Transverse colon (tissue), 4 donors: Measurements from ENCODE around the gene MEIS2. TPM values are rescaled to one million over a fixed set of nuclear protein-coding genes. Genes with fewer than 3 reads are reported as not detected.
A peak's percentile ranks its signal among the peaks of the same experiment; 100 is the strongest.

ENCODE experiments used
- DNase-seq: peaks from one replicate; pipeline ENCODE4 v3.0.0-alpha.2; 2019
- H3K27ac ChIP-seq, 4 donors: fragments of 200-600 bp; sonication (generic); 2 replicates each; pipeline ENCODE4 v1.5.1; 2016 to 2018; ENCODE audit warnings: inconsistent platforms in 4 of 4
- H3K27me3 ChIP-seq: fragments of 200-600 bp; sonication (generic); 2 replicates; pipeline ENCODE4 v1.5.1; 2017; ENCODE audit warnings: inconsistent platforms
- H3K36me3 ChIP-seq, 4 donors: fragments of 200-600 bp; sonication (generic); 2 replicates each; pipeline ENCODE4 v1.5.1; 2017 to 2019; ENCODE audit warnings: inconsistent platforms in 4 of 4
- H3K4me1 ChIP-seq, 4 donors: fragments of 200-600 bp; sonication (generic); 2 replicates each; pipeline ENCODE4 v1.5.1; 2017 to 2020; ENCODE audit warnings: inconsistent platforms in 4 of 4
- H3K4me3 ChIP-seq, 4 donors: fragments of 200-600 bp; sonication (generic); 1 replicate in 1 of 4; 2 replicates in 3 of 4; pipeline versions ENCODE4 v1.5.1 to v1.6.1; 2017 to 2019; ENCODE audit warnings: inconsistent platforms in 4 of 4
- H3K9me3 ChIP-seq, 2 donors: fragments of 200-600 bp; sonication (generic); 2 replicates each; pipeline ENCODE4 v1.5.1; 2017 to 2019; ENCODE audit warnings: inconsistent platforms in 2 of 2
- EP300 ChIP-seq: sonication (generic); formaldehyde crosslinking; IDR thresholded peaks from one replicate; pipeline ENCODE4 v1.6.1; 2017; ENCODE audit warnings: antibody characterized with exemption, low read depth
- POLR2A ChIP-seq: fragments of 450-650 bp; IDR thresholded peaks from one replicate; pipeline ENCODE4 v1.6.1; 2016; ENCODE audit warnings: antibody characterized with exemption, mild to moderate bottlenecking, moderate library complexity
- POLR2AphosphoS5 ChIP-seq, 3 donors: sonication (generic); formaldehyde crosslinking; IDR thresholded peaks; one replicate each; pipeline ENCODE4 v1.6.1; 2016; ENCODE audit warnings: antibody characterized with exemption in 3 of 3
- WGBS, 2 donors: methylation state at CpG; one replicate each; pipeline ENCODE4 v1.1.5; 2018; ENCODE audit warnings: low coverage in 1 of 2; 5-methylcytosine and 5-hydroxymethylcytosine counted together
- in situ Hi-C, 4 donors: fragments of 200-750 bp; cut with MboI; loops; one replicate each; pipeline versions ENCODE4 v1.15.0 to v1.15.1; 2017; ENCODE audit warnings: low sequenced_read_pairs in 3 of 4, low pct_ligation_motif_present in 1 of 4, low pct_unique_long_range_greater_than_20kb in 1 of 4
- intact Hi-C: fragments of 100-400 bp; cut with DNase I; formaldehyde crosslinking; loops from one replicate; pipeline ENCODE4 v1.15.1; 2023; ENCODE audit warnings: low total_unique reads
- total RNA-seq, 4 donors: library from RNA; depleted of rRNA; stranded (reverse); fragments of >200 nt; gene quantifications; one replicate each; pipeline ENCODE4 v1.1.0, GENCODE V29; 2016
- TF ChIP-seq, protein P1 (sequence below), 5 experiments: fragments of 200-600 bp in 3 of 5; fragments of 450-650 bp in 2 of 5; sonication (generic) in 3 of 5; IDR thresholded peaks; 1 replicate in 2 of 5; 2 replicates in 3 of 5; pipeline ENCODE4 v1.5.1; 2016 to 2017; ENCODE audit warnings: antibody characterized with exemption in 5 of 5, inconsistent platforms in 3 of 5, mild to moderate bottlenecking in 2 of 5, moderate library complexity in 1 of 5

Gene MEIS2
- total RNA-seq, 4 donors from 2014 or later, result 16.5 to 43.4 (median 32.7) TPM

- intact Hi-C loops (loop anchor here (1.0 kb wide), 1 partner anchor 249 kb away; no protein-coding TSS in a partner anchor), in situ Hi-C loops (loop anchor here (10.0 to 25.0 kb wide), 3 partner anchors 221 to 1003 kb away; partner anchors contain the start of gene MEIS2 (in 4 of the 4))
- peak overlapping the region in 1 of 4 donors; percentile 26 for H3K4me3 ChIP-seq
- TF ChIP-seq, protein P1, sequence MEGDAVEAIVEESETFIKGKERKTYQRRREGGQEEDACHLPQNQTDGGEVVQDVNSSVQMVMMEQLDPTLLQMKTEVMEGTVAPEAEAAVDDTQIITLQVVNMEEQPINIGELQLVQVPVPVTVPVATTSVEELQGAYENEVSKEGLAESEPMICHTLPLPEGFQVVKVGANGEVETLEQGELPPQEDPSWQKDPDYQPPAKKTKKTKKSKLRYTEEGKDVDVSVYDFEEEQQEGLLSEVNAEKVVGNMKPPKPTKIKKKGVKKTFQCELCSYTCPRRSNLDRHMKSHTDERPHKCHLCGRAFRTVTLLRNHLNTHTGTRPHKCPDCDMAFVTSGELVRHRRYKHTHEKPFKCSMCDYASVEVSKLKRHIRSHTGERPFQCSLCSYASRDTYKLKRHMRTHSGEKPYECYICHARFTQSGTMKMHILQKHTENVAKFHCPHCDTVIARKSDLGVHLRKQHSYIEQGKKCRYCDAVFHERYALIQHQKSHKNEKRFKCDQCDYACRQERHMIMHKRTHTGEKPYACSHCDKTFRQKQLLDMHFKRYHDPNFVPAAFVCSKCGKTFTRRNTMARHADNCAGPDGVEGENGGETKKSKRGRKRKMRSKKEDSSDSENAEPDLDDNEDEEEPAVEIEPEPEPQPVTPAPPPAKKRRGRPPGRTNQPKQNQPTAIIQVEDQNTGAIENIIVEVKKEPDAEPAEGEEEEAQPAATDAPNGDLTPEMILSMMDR (IDR thresholded peaks at IDR 0.05), result peak; percentile 75 to 89 (median 82)
- TF ChIP-seq POLR2AphosphoS5 (IDR thresholded peaks at IDR 0.05), result no peak
- no peak for TF ChIP-seq EP300
- TF ChIP-seq POLR2A, result no peak
- peaks cover 0 to 16% (median 2%) of the 10 kb centered on the region in 4 donors for H3K4me1 ChIP-seq
- H3K27me3 ChIP-seq, result peaks cover 100% of the 10 kb centered on the region
- no peaks in the 10 kb centered on the region for H3K36me3 ChIP-seq
- H3K27ac ChIP-seq, result peak overlapping the region in 3 of 4 donors; percentile 15 to 83 (median 76)
- H3K9me3 ChIP-seq, result no peaks in the 10 kb centered on the region
- WGBS, 2 donors, result 13 to 14% methylated on average over 26 to 27 of the region's 27 CpGs
- peak; percentile 82 for DNase-seq
These were observed 216.4 kb downstream of the MEIS2 start for GRCh38 chr15:36883713-36884517.

- in situ Hi-C loops, result loop anchor here (10.0 to 25.0 kb wide), 3 partner anchors 222 to 1005 kb away; partner anchors contain the start of gene MEIS2 (in 4 of the 4)
- intact Hi-C loops, result loop anchor here (1.0 kb wide), 1 partner anchor 251 kb away; no protein-coding TSS in a partner anchor
- 16 to 22% methylated on average over 6 to 27 of the region's 27 CpGs for WGBS, 2 donors
- H3K4me1 ChIP-seq, result peaks cover 0 to 19% (median 0%) of the 10 kb centered on the region in 4 donors
- H3K27me3 ChIP-seq, result peaks cover 99% of the 10 kb centered on the region
- no peak overlapping the region for H3K27ac ChIP-seq
- peak overlapping the region in 1 of 4 donors; percentile 26 for H3K4me3 ChIP-seq
- no peak for DNase-seq
- TF ChIP-seq POLR2AphosphoS5 (IDR thresholded peaks at IDR 0.05) (no peak), POLR2A (no peak), EP300 (no peak)
- TF ChIP-seq, protein P1 (IDR thresholded peaks at IDR 0.05), result no peak
- H3K36me3 ChIP-seq, result no peaks in the 10 kb centered on the region
- no peaks in the 10 kb centered on the region for H3K9me3 ChIP-seq
These were observed 217.7 kb downstream of the MEIS2 start for GRCh38 chr15:36882487-36883131.

DNA sequence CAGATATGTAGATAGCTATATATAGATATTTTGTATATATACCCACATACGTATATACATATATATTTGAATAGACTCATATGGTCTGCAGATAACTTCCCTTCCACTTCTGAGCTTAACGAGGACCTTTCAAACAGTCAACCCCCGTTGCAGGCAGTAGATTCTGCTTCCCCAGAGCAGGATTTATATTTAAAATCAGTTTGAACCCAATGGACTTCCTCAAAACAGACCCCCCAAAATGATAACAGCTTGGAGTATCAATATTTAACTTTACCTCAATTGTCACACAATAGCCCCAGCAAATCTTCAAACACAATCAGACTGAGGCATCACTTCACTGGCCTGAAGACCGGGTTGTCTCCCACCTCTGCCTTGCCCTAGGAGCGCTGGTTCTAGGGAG, 218.3 kb downstream of the MEIS2 start:
- TF ChIP-seq POLR2A (no peak), EP300 (no peak)
- H3K4me1 ChIP-seq, result peaks cover 0 to 19% (median 0%) of the 10 kb centered on the region in 4 donors
- DNase-seq, result no peak
- peaks cover 98% of the 10 kb centered on the region for H3K27me3 ChIP-seq
- intact Hi-C loops, result no loop called here
- 31 to 38% methylated on average over 5 of the region's 5 CpGs for WGBS, 2 donors
- in situ Hi-C loops, result loop anchor here (10.0 to 25.0 kb wide), 3 partner anchors 223 to 1005 kb away; partner anchors contain the start of gene MEIS2 (in 4 of the 4)
- no peak overlapping the region for H3K4me3 ChIP-seq
- no peak overlapping the region for H3K27ac ChIP-seq
- no peaks in the 10 kb centered on the region for H3K9me3 ChIP-seq
- H3K36me3 ChIP-seq, result no peaks in the 10 kb centered on the region

GRCh38 chr15:36881516-36881915, 218.8 kb downstream of the MEIS2 start:
- H3K4me1 ChIP-seq, result peaks cover 0 to 19% (median 0%) of the 10 kb centered on the region in 4 donors
- intact Hi-C loops, result no loop called here
- WGBS, 2 donors, result 40 to 44% methylated on average over 2 of the region's 2 CpGs
- no peak overlapping the region for H3K4me3 ChIP-seq
- TF ChIP-seq POLR2AphosphoS5 (IDR thresholded peaks at IDR 0.05) (no peak), POLR2A (no peak), EP300 (no peak)
- TF ChIP-seq, protein P1 (IDR thresholded peaks at IDR 0.05), result no peak
- H3K27ac ChIP-seq, result no peak overlapping the region
- no peaks in the 10 kb centered on the region for H3K9me3 ChIP-seq
- in situ Hi-C loops, result loop anchor here (10.0 to 25.0 kb wide), 3 partner anchors 223 to 1006 kb away; partner anchors contain the start of gene MEIS2 (in 4 of the 4)
- DNase-seq, result no peak
- no peaks in the 10 kb centered on the region for H3K36me3 ChIP-seq
- H3K27me3 ChIP-seq, result peaks cover 97% of the 10 kb centered on the region
